A204.1 (cell line): Measurements from ENCODE around the gene NMBR.
"Not testable (repeated sequence)": the region's sequence is repeated elsewhere in the genome, so short reads cannot be mapped to it uniquely, and the experiment has no call there.

Source experiments
- FAIRE-seq: peaks from 2 replicates; lab custom pipeline; 2012; peaks lifted over from hg19 to GRCh38; lab: Jason Lieb, UNC

NMBR gene

GRCh38 chr6:142154336-142154735 lies 7.4 kb upstream of the NMBR start:
- no peak for FAIRE-seq

DNA sequence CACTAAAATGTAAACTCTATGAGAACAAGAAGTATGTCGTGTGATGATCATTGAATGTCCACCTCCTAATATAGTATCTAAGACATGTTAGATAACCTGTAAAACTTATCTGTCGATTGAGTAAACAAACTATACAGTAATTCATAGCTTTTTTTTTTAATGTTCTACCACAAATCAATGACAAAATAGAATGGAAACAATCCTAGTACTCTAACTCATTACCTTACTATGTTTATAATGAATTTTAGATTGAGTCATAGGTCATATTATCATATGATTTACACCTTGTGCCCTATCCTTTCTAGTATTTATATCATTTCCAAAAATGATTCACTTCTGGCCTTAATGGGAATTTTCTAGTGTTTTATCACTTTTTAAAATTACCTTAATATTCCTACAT lies 6.3 kb upstream of the NMBR start:
- FAIRE-seq: peak; percentile 16

DNA sequence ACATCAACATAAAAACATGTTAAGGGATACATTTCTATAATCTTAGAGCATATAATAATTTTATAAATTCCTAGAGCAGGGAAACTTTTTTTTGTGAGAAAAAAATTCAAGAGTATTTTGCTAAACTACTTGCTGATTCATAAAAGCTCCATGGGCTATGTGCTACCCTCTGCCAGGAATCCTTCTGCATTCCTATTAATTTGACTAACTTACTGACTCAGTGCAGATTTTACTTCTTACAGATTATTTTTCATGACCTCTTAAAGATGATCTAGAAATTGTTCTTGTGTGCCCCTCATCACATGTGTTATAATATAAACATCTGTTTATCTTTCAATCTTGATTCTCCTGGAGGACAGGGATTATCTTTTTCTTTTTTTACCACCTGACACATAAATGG lies 5.8 kb upstream of the NMBR start:
- FAIRE-seq: no peak

- FAIRE-seq: not testable (repeated sequence)
Observed at GRCh38 chr6:142141531-142141930, 5.4 kb downstream of the NMBR start.

DNA sequence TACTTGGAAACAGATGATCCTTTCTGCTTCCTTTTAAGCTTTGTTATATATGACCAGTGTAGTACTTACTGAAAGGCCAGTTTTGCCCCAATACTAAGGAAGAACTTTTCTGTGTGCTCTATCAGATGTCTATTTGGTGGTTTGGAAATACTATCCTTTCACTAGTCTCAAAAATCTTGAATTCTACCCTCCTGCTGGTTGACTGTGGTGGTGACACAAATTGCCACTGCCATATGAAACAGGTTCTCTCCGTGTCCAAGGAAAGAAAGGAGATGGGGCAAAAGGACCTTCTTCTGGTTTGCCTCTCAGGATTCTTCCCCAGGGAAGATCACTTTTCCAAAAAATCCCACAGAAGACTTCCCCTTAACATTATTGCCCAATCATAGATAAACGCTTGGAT lies 8.0 kb downstream of the NMBR start:
- no peak for FAIRE-seq

DNA sequence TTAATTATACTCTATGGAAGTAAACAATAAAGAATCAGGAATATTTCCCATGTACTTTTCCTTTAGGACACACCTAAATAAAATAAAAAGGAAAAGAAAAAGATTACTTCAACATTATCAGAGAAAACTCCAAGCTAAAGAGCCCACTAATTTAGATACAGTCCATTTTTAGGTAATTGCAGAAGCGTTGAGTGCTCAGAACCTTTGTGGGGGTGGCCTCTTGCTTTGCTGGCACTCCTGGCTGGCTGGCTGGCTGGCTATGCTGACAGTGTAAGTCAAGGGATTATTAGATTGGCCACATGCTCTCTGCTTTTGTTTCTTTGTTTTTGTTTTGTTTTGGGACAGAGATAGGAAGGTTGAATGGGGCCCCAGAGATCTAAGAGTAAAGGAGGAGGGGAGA lies 14.3 kb downstream of the NMBR start, which contains the start of gene GJE1:
TSS of gene GJE1 (plus strand) at position 301 of the 400 bp plus-strand sequence. CDS start 234 bp downstream, outside the sequence.
- FAIRE-seq: no peak

DNA sequence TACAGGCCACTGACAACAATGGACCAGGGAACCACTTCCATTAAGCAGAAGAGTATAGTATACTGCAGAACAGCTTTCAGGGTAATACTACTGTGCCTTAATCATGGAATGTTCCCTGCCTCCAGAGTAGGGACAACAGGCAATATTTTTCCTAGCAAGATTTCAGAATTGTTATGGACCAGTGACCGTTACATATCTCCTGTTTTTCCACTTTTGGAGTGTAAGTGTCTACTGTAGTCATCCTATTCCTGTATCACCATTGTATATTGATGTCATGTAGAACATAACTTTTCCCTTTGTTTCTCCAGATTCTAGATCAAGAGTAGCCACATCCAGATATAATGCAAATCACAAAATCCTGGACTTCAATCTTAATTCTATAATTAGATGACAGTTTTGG lies 16.1 kb downstream of the NMBR start:
- no peak for FAIRE-seq

DNA sequence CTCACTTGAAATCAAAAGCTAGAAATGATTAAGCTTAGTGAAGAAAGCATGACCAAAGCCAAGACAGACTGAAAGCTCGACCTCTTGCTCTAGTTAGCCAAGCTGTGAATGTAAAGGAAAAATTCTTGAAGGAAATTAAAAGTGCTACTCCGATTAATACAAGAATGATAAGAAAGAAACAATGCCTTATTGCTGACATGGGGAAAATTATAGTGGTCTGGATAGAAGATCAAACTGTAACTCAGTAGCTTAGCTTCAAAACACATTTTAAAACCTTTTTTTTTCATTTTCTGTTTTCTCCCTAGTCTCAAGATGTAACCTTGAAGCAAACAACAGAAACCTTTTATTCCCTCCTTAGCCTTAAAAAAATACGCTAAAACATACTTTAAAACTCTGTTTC lies 25.6 kb downstream of the NMBR start:
- FAIRE-seq: no peak

DNA sequence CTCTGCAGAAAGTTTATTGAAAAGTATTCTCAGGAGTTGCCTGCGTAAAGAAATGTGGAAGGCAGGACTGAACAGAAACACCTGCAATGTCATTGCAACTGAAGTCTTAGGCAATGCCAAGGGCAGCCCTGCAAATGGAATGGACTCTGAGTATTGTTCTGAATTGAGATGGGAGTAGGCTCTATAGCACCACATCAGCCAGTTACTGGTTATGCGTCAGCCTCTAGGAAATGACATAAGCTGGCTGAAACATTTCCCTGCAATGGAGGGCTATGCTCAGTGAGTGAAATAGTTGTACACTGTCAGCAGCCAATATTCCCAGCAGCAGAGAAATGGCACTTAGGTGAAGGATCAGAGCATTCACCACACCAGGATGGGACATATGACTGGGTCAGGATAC lies 28.0 kb downstream of the NMBR start:
- no peak for FAIRE-seq

- no peak for FAIRE-seq
Observed at GRCh38 chr6:142118328-142118727, 28.6 kb downstream of the NMBR start.

GRCh38 chr6:142117366-142117765 lies 29.6 kb downstream of the NMBR start:
- no peak for FAIRE-seq

DNA sequence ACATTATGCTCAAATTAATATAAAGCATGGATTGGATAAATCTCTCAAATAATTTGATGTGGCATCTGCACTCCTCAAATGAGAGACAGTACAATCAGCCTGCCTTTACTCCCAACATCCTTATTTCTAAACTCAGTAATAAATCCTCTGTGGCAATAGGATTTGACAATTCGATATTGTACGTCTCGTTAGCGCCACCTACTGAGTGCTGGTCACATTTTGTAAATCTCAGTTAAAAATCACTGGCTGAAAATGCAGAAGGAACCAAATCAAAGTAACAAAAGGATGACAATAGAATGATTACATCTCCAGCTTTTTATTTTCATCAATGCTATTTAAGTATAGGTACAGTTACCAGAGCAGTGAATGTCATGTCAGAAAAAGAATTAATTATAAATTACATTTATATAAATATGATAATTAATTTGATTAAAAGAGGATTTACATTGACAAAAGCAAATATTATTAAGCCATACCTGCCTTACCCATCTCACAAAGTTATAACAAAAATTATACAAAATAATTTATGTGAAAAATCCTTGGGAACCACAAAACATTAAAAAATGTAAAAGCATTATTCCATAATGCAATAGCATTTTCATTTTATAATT lies 34.4 kb downstream of the NMBR start:
- peak; percentile 91 for FAIRE-seq

DNA sequence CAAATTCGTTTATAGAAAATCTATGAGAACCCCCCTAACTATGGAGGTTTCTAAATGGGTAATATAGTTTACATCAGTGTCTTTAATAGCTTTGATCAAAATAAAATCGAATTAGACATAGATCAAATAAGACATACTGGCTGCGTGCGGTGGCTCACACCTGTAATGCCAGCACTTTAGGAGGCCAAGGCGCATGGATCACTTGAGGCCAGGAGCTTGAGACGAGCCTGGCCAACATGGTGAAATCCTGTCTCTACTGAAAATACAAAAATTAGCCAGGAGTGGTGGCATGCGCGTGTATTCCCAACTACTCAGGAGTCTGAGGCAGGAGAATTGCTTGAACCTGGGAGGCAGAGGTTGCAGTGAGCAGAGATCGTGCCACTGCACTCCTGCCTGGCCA lies 36.1 kb downstream of the NMBR start:
- FAIRE-seq: not testable (repeated sequence)

DNA sequence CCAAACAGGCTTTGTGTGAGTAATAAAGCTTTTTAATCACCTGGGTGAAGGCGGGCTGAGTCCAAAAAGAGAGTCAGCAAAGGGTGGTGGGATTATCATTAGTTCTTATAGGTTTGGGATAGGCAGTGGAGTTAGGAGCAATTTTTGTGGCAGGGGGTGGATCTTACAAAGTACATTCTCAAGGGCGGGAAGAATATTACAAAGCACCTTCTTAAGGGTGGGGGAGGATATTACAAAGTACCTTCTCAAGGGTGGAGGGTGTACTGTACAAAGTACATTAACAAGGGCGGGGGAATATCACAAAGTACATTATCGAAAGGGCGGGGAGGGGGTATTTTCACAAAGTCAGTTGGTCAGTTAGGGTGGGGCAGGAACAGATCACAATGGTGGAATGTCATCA lies 42.1 kb downstream of the NMBR start:
- not testable (repeated sequence) for FAIRE-seq

- FAIRE-seq: no peak
Observed at GRCh38 chr6:142088858-142089216, 58.1 kb downstream of the NMBR start.

DNA sequence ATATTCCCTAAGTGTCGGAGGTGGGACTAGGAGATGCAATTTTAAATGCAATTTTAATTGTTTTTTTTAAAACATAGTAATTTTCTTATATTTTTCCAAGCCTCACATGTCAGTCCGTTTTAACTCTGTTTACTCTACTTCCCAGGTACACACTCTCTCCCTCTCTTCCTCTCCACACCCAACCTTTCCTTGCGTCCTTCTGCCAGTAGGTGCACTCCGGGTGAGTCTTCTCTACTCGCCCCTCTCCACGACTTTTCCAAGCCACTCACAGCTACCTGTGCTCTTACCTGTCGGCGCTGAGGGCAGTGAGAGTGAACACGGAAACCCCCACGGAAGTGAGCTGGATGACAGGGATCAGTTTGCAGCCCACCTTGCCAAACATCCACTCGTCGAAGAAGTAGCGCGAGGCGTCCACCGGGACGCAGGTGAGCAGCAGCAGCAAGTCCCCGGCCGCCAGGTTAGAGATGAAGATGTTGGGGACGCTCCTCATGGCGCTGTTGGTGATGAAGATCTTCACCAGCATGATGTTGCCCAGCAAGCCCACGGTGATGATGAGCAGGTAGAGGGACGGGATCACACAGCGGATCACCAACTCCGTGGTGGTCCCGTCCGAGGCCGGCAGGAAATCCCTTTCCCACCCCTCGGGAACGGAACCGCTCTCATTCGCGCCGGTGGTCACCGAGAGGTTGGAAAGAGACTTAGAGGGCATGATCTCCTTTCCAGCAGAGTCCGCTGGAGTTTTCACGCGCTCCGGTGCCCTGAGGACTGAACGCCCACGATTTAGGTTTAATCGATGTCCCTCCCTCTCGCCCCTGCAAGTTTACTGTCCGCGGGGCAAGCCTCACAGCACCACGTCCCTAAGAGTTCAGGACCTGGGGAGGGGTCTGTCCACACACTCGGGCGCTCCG lies 58.7 kb downstream of the NMBR start:
- FAIRE-seq: no peak

- FAIRE-seq: no peak
Observed at GRCh38 chr6:142079130-142079529, 67.8 kb downstream of the NMBR start.

- FAIRE-seq: no peak
Observed at GRCh38 chr6:142075516-142076101, 71.3 kb downstream of the NMBR start.

DNA sequence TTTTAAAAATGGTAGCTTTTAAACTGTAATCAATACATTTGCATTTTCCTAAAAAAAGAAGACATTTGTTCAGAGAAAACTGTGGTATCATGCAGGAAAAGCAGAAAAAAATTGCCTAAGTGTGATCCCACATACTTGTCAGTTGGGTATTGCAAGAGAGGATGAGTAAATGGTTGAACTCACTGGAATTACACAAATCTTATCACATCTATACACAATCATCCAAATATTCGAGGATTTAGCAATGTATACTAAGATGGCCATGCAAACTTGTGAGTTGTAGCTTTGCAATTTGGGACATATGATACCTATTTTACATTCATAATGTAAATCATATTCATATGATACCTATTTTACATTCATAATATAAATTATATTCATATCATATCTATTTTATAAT lies 72.4 kb downstream of the NMBR start:
- FAIRE-seq: no peak

- no peak for FAIRE-seq
Observed at GRCh38 chr6:142071981-142072380, 74.9 kb downstream of the NMBR start.

- no peak for FAIRE-seq
Observed at GRCh38 chr6:142068416-142068815, 78.5 kb downstream of the NMBR start.

GRCh38 chr6:142062861-142063260 lies 84.1 kb downstream of the NMBR start:
- not testable (repeated sequence) for FAIRE-seq

DNA sequence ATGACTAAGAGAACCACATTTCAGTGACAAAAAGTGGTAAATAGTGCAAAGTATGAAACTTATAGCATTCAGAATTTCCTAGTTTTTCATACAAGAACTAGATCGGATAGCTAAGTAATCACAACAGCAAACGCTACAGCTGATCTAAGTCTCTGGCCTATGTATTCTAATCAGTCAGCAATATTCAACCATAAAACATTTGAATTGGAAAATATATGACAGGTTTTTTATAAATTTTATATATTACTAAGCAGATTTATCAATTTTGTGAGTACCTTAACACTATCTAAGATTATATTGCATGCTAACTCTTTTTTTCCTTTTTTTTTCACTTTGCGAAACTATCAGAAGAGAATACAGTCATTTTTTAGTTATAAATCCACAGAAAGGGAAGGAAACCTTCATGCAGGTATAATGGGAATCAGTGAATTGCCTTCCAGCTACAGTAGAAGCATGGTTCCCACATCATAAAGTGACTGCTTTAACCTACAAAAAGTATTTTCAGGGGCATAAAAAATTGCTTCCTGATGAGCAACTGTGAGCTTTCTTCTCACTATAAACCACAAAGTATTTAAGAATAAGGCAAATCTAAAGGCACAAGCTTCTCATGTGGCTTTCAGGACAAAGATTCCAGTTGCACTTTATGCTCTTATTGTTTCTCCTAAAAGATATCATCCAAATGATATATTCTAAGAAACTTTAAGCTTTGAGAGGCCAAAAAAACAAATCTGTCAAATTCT lies 88.2 kb downstream of the NMBR start:
- FAIRE-seq: no peak
